SK-N-SH (cell line): ENCODE measurements around the gene DNAJC21. TPM values are rescaled to one million over a fixed set of nuclear protein-coding genes. Genes with fewer than 3 reads are reported as not detected.
"Not testable (repeated sequence)": the region's sequence is repeated elsewhere in the genome, so short reads cannot be mapped to it uniquely, and the experiment has no call there.

Experiments
- CTCF ChIA-PET: fragments of 300-600, 350-600 bp; formaldehyde crosslinking; extraction: SDS; loops from one replicate; lab custom pipeline; 2021; lab: Yijun Ruan, JAX
- POLR2A ChIA-PET: fragments of 350-600 bp; sonication (Branson Sonifier 250); formaldehyde crosslinking; extraction: SDS; loops from one replicate; lab custom pipeline; 2020; ENCODE audit warnings: antibody characterized with exemption, inconsistent platforms; lab: Yijun Ruan, JAX
- DNase-seq: peaks from one replicate; pipeline ENCODE4 v3.0.0; 2012
- H2AFZ ChIP-seq: fragments of 200-600 bp; sonication (generic); 2 replicates; pipeline ENCODE4 v1.8.1; 2016; ENCODE audit warnings: antibody characterized with exemption, mild to moderate bottlenecking, low read depth
- H3F3A ChIP-seq: fragments of 200-600 bp; sonication (generic); replicated peaks from 2 replicates; pipeline ENCODE3; 2016; ENCODE audit warnings: antibody characterized with exemption, mild to moderate bottlenecking; ENCODE audit not compliant: insufficient read depth
- H3K27ac ChIP-seq, 2 experiments: fragments of 200-500 bp in 1 of 2; fragments of 200-600 bp in 1 of 2; sonication (Bioruptor generic) in 1 of 2; sonication (generic), shearing (Covaris generic) in 1 of 2; 2 replicates each; pipeline versions ENCODE4 v1.5.1 to v1.6.1; 2014 to 2016; ENCODE audit warnings: low read depth in 2 of 2, inconsistent platforms in 1 of 2, low read length in 1 of 2, mild to moderate bottlenecking in 1 of 2, mixed read lengths in 1 of 2
- H3K27me3 ChIP-seq: fragments of 200-600 bp; sonication (generic), shearing (Covaris generic); 2 replicates; pipeline ENCODE4 v1.6.1; 2016; ENCODE audit warnings: mixed run types; ENCODE audit not compliant: insufficient read depth
- H3K36me3 ChIP-seq, 2 experiments: fragments of 200-500 bp in 1 of 2; fragments of 200-600 bp in 1 of 2; sonication (Bioruptor generic) in 1 of 2; sonication (generic) in 1 of 2; replicated peaks in 1 of 2; 2 replicates each; pipeline versions ENCODE3 to v1.5.1; 2014 to 2016; ENCODE audit warnings: low read length in 1 of 2, mild to moderate bottlenecking in 1 of 2; ENCODE audit not compliant: insufficient read depth in 2 of 2, control insufficient read depth in 1 of 2
- H3K4me1 ChIP-seq, 2 experiments: fragments of 200-500 bp in 1 of 2; fragments of 200-600 bp in 1 of 2; sonication (Bioruptor generic) in 1 of 2; sonication (generic), shearing (Covaris generic) in 1 of 2; 2 replicates each; pipeline versions ENCODE4 v1.5.1 to v1.6.1; 2014 to 2016; ENCODE audit warnings: low read depth in 1 of 2, low read length in 1 of 2, mixed run types in 1 of 2; ENCODE audit not compliant: insufficient read depth in 2 of 2, control insufficient read depth in 1 of 2
- H3K4me2 ChIP-seq: fragments of 200-600 bp; sonication (generic), shearing (Covaris generic); 2 replicates; pipeline ENCODE4 v1.6.1; 2017; ENCODE audit warnings: mixed run types
- H3K4me3 ChIP-seq, 2 experiments: fragments of 200-500 bp in 1 of 2; fragments of 200-600 bp in 1 of 2; sonication (Bioruptor generic) in 1 of 2; sonication (generic), shearing (Covaris generic) in 1 of 2; 2 replicates each; pipeline versions ENCODE4 v1.5.1 to v1.8.1; 2014 to 2016; ENCODE audit warnings: low read depth in 2 of 2, inconsistent platforms in 1 of 2, low read length in 1 of 2, mild to moderate bottlenecking in 1 of 2, mixed read lengths in 1 of 2, moderate library complexity in 1 of 2
- H3K79me2 ChIP-seq: fragments of 200-600 bp; sonication (generic); 2 replicates; pipeline ENCODE4 v1.8.1; 2017; ENCODE audit warnings: mild to moderate bottlenecking; ENCODE audit not compliant: insufficient read depth
- H3K9ac ChIP-seq: fragments of 200-600 bp; sonication (generic); 2 replicates; pipeline ENCODE4 v1.6.1; 2017; ENCODE audit warnings: mixed run types
- H3K9me2 ChIP-seq: fragments of 200-600 bp; sonication (generic); 2 replicates; pipeline ENCODE4 v1.6.1; 2017; ENCODE audit warnings: mixed run types
- H3K9me3 ChIP-seq: fragments of 200-600 bp; sonication (generic); 2 replicates; pipeline ENCODE4 v1.6.1; 2017; ENCODE audit warnings: mixed run types, mild to moderate bottlenecking, moderate library complexity
- H4K20me1 ChIP-seq: fragments of 200-600 bp; sonication (generic); 2 replicates; pipeline ENCODE4 v1.6.1; 2017; ENCODE audit warnings: mild to moderate bottlenecking, mixed run types; ENCODE audit not compliant: insufficient read depth
- EP300 ChIP-seq, 2 experiments: IDR thresholded peaks; 2 replicates each; pipeline versions ENCODE4 v1.4.0 to v1.6.1; 2012; ENCODE audit warnings: borderline replicate concordance in 1 of 2, low read depth in 1 of 2, low read length in 1 of 2
- EZH2phosphoT487 ChIP-seq: fragments of 200-600 bp; sonication (generic); IDR thresholded peaks from 2 replicates; pipeline ENCODE4 v1.6.1; 2017; ENCODE audit warnings: low read depth, mixed run types, mild to moderate bottlenecking, antibody characterized with exemption, moderate library complexity, borderline replicate concordance
- FOSL2 ChIP-seq: IDR thresholded peaks from 2 replicates; pipeline ENCODE4 v1.4.0; 2012; ENCODE audit warnings: low read depth, mild to moderate bottlenecking, moderate library complexity, borderline replicate concordance
- FOXJ3 ChIP-seq: sonication (generic); formaldehyde crosslinking; IDR thresholded peaks from 2 replicates; pipeline ENCODE4 v1.5.1; 2020; ENCODE audit warnings: mild to moderate bottlenecking, missing genetic modification reagents
- GATA2 ChIP-seq: sonication (generic); formaldehyde crosslinking; IDR thresholded peaks from 2 replicates; pipeline ENCODE4 v1.5.0; 2020; ENCODE audit warnings: mild to moderate bottlenecking, missing genetic modification reagents
- NFIC ChIP-seq: IDR thresholded peaks from 2 replicates; pipeline ENCODE4 v1.4.0; 2012; ENCODE audit warnings: borderline replicate concordance
- POLR2AphosphoS5 ChIP-seq: IDR thresholded peaks from 2 replicates; pipeline ENCODE4 v1.6.1; 2012; ENCODE audit warnings: low read depth, low read length
- RCOR1 ChIP-seq: fragments of 150-350 bp; IDR thresholded peaks from 2 replicates; pipeline ENCODE4 v1.6.1; 2017; ENCODE audit warnings: antibody characterized with exemption, low read length
- WGBS: methylation state at CpG from one replicate; pipeline ENCODE4 v1.1.6; 2017; ENCODE audit warnings: low lambda C conversion rate; 5-methylcytosine and 5-hydroxymethylcytosine counted together
- polyA plus RNA-seq, 3 experiments: library from polyadenylated mRNA; depleted of rRNA; stranded (reverse); fragments of >200 nt; gene quantifications; 2 replicates each; pipeline ENCODE4 v1.2.3, GENCODE V29; 2012
- TF ChIP-seq, protein P1 (sequence below): IDR thresholded peaks from 2 replicates; pipeline ENCODE4 v1.6.1; 2012; ENCODE audit warnings: mild to moderate bottlenecking, low read depth, low read length, moderate library complexity
- TF ChIP-seq, protein P2 (sequence below): IDR thresholded peaks from 2 replicates; pipeline ENCODE4 v1.4.0; 2012; ENCODE audit warnings: low read depth, borderline replicate concordance
- TF ChIP-seq, protein P3 (sequence below): fragments of 200-600 bp; sonication (generic); IDR thresholded peaks from 2 replicates; pipeline ENCODE4 v1.6.1; 2017; ENCODE audit warnings: antibody characterized with exemption, mild to moderate bottlenecking, moderate library complexity

The DNAJC21 gene
- polyA plus RNA-seq, 1 of the 3 experiments (the other 2 are of a cell fraction) = 8.8 TPM

DNA sequence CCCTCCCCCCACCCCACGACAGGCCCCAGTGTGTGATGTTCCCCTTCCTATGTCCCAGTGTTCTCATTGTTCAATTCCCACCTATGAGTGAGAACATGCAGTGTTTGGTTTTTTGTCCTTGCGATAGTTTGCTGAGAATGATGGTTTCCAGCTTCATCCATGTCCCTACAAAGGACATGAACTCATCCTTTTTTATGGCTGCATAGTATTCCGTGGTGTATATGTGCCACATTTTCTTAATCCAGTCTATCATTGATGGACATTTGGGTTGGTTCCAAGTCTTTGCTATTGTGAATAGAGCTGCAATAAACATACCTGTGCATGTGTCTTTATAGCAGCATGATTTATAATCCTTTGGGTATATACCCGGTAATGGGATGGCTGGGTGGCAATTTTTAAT, 42.3 kb downstream of the DNAJC21 start:
- 68% methylated on average over 3 of the region's 4 CpGs for WGBS
- POLR2A ChIA-PET = not testable (repeated sequence)

DNA sequence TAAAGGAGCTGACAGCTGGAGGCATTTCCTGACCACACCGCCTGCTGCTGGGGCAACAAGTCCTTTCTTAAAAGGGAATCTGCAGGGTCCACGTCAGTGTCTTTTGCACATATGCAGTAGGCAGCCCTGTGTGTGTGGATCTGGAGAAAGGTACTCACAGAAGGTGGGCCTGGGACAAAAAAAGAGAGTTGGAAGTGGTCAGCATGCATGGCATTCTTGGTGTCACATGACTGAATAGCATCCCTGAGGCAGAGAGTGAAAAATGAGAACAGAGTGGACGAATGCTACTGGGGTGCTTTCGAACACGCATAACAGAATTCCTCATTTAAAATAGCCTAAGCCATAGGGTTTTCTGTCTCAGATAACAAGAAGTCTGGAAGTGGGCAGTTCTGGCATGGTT, 47.0 kb downstream of the DNAJC21 start:
- ChIA-PET CTCF (interaction anchor here (1.3 kb wide), 1 partner anchor 18 kb away, joined by 4 read pairs; no protein-coding TSS in a partner anchor), POLR2A (no interaction called here)
- WGBS = 55% methylated on average over 5 of the region's 5 CpGs

More for the DNA sequence above, 42.3 kb downstream of the DNAJC21 start:
- not testable (repeated sequence) for H3K9me3 ChIP-seq, H3K9me2 ChIP-seq, H3F3A ChIP-seq, H3K27ac ChIP-seq, H4K20me1 ChIP-seq, H3K79me2 ChIP-seq, H3K4me3 ChIP-seq, H3K27me3 ChIP-seq, H3K9ac ChIP-seq, H3K4me2 ChIP-seq, DNase-seq, H2AFZ ChIP-seq, H3K4me1 ChIP-seq, H3K36me3 ChIP-seq
- CTCF ChIA-PET = interaction anchor here (1.2 kb wide), 1 partner anchor 32 kb away, joined by 3 read pairs; no protein-coding TSS in a partner anchor

More for the DNA sequence above, 47.0 kb downstream of the DNAJC21 start:
- Histone ChIP-seq H3K27me3 (peaks cover 7% of the 10 kb centered on the region), H3K36me3 (no peaks in the 10 kb centered on the region), H3K4me2 (no peak overlapping the region), H3K4me3 (no peak overlapping the region), H3K9me3 (no peaks in the 10 kb centered on the region), H3K27ac (no peak overlapping the region), H3K4me1 (no peaks in the 10 kb centered on the region), H3K79me2 (no peaks in the 10 kb centered on the region), H3K9me2 (no peaks in the 10 kb centered on the region), H4K20me1 (no peaks in the 10 kb centered on the region), H2AFZ (no peak overlapping the region), H3K9ac (no peak overlapping the region), H3F3A (no peaks in the 10 kb centered on the region)
- TF ChIP-seq, protein P1, sequence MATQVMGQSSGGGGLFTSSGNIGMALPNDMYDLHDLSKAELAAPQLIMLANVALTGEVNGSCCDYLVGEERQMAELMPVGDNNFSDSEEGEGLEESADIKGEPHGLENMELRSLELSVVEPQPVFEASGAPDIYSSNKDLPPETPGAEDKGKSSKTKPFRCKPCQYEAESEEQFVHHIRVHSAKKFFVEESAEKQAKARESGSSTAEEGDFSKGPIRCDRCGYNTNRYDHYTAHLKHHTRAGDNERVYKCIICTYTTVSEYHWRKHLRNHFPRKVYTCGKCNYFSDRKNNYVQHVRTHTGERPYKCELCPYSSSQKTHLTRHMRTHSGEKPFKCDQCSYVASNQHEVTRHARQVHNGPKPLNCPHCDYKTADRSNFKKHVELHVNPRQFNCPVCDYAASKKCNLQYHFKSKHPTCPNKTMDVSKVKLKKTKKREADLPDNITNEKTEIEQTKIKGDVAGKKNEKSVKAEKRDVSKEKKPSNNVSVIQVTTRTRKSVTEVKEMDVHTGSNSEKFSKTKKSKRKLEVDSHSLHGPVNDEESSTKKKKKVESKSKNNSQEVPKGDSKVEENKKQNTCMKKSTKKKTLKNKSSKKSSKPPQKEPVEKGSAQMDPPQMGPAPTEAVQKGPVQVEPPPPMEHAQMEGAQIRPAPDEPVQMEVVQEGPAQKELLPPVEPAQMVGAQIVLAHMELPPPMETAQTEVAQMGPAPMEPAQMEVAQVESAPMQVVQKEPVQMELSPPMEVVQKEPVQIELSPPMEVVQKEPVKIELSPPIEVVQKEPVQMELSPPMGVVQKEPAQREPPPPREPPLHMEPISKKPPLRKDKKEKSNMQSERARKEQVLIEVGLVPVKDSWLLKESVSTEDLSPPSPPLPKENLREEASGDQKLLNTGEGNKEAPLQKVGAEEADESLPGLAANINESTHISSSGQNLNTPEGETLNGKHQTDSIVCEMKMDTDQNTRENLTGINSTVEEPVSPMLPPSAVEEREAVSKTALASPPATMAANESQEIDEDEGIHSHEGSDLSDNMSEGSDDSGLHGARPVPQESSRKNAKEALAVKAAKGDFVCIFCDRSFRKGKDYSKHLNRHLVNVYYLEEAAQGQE = no peak
- TF ChIP-seq EZH2phosphoT487 = no peak
- no peak for TF ChIP-seq RCOR1
- TF ChIP-seq GATA2 = no peak
- TF ChIP-seq POLR2AphosphoS5 = no peak
- TF ChIP-seq, protein P2, sequence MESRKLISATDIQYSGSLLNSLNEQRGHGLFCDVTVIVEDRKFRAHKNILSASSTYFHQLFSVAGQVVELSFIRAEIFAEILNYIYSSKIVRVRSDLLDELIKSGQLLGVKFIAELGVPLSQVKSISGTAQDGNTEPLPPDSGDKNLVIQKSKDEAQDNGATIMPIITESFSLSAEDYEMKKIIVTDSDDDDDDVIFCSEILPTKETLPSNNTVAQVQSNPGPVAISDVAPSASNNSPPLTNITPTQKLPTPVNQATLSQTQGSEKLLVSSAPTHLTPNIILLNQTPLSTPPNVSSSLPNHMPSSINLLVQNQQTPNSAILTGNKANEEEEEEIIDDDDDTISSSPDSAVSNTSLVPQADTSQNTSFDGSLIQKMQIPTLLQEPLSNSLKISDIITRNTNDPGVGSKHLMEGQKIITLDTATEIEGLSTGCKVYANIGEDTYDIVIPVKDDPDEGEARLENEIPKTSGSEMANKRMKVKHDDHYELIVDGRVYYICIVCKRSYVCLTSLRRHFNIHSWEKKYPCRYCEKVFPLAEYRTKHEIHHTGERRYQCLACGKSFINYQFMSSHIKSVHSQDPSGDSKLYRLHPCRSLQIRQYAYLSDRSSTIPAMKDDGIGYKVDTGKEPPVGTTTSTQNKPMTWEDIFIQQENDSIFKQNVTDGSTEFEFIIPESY = no peak
- TF ChIP-seq FOSL2 = no peak
- no peak for TF ChIP-seq NFIC
- no peak for TF ChIP-seq FOXJ3
- TF ChIP-seq, protein P3, sequence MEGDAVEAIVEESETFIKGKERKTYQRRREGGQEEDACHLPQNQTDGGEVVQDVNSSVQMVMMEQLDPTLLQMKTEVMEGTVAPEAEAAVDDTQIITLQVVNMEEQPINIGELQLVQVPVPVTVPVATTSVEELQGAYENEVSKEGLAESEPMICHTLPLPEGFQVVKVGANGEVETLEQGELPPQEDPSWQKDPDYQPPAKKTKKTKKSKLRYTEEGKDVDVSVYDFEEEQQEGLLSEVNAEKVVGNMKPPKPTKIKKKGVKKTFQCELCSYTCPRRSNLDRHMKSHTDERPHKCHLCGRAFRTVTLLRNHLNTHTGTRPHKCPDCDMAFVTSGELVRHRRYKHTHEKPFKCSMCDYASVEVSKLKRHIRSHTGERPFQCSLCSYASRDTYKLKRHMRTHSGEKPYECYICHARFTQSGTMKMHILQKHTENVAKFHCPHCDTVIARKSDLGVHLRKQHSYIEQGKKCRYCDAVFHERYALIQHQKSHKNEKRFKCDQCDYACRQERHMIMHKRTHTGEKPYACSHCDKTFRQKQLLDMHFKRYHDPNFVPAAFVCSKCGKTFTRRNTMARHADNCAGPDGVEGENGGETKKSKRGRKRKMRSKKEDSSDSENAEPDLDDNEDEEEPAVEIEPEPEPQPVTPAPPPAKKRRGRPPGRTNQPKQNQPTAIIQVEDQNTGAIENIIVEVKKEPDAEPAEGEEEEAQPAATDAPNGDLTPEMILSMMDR = no peak
- no peak for TF ChIP-seq EP300 (IDR thresholded peaks at IDR 0.05; ENCODE audit: borderline replicate concordance in 1 of 2, low read depth in 1 of 2, low read length in 1 of 2)
- no peak for DNase-seq
